Stimulated activated CD4-positive, alpha-beta T cell treated with anti-CD3 and anti-CD28 coated beads, Interleukin-15, amount 100 ng/mL, for 48 hours (primary cell): ENCODE measurements around the gene RSPH6A.

Experiments used
- DNase-seq, 2 donors: peaks; one replicate each; pipeline ENCODE4 v3.0.0-alpha.2; 2020; ENCODE audit warnings: low read depth in 2 of 2

RSPH6A gene

GRCh38 chr19:45814851-45815480 lies at the start of gene RSPH6A:
RSPH6A (minus strand) TSS chr19:45815308; CDS start chr19:45815176, 132 bp downstream.
- DNase-seq: no peak

- no peak for DNase-seq
These were observed 49.5 kb upstream of the RSPH6A start for GRCh38 chr19:45864629-45865082.

GRCh38 chr19:45863840-45864628 lies 48.9 kb upstream of the RSPH6A start, which contains the start of gene FOXA3:
FOXA3 (plus strand) TSS chr19:45864326; CDS start chr19:45864457, 131 bp downstream.
- peak in 1 of 2 donors; percentile 57 for DNase-seq

- DNase-seq: no peak
These were observed 48.3 kb upstream of the RSPH6A start for GRCh38 chr19:45863335-45863839.

GRCh38 chr19:45862564-45863334 lies 47.6 kb upstream of the RSPH6A start, which contains the start of gene SYMPK:
SYMPK (minus strand) TSS chr19:45863147; CDS start chr19:45854495, 8,652 bp downstream.
- DNase-seq: peak; percentile 98 to 99

- no peak for DNase-seq
These were observed 47.1 kb upstream of the RSPH6A start for GRCh38 chr19:45862271-45862563.

GRCh38 chr19:45860359-45861259 lies 45.5 kb upstream of the RSPH6A start:
- DNase-seq: no peak

- no peak for DNase-seq
These were observed 39.2 kb upstream of the RSPH6A start for GRCh38 chr19:45854167-45854778.

- no peak for DNase-seq
These were observed 37.9 kb upstream of the RSPH6A start for GRCh38 chr19:45852983-45853382.

- DNase-seq: no peak
These were observed 37.1 kb upstream of the RSPH6A start for GRCh38 chr19:45852145-45852750.

GRCh38 chr19:45848922-45849321 lies 33.8 kb upstream of the RSPH6A start:
- DNase-seq: no peak

GRCh38 chr19:45847663-45848062 lies 32.6 kb upstream of the RSPH6A start:
- DNase-seq: no peak

GRCh38 chr19:45842198-45842597 lies 27.1 kb upstream of the RSPH6A start:
- DNase-seq: no peak

- no peak for DNase-seq
These were observed 19.9 kb upstream of the RSPH6A start for GRCh38 chr19:45834970-45835369.

GRCh38 chr19:45828945-45829344 lies 13.8 kb upstream of the RSPH6A start:
- DNase-seq: no peak

- no peak for DNase-seq
These were observed 13.4 kb upstream of the RSPH6A start for GRCh38 chr19:45828523-45828922.

- no peak for DNase-seq
These were observed 12.5 kb upstream of the RSPH6A start for GRCh38 chr19:45827459-45828093.

GRCh38 chr19:45826934-45827333 lies 11.8 kb upstream of the RSPH6A start:
- DNase-seq: no peak
